Hematopoietic multipotent progenitor cell (in vitro differentiated cells): ENCODE data around the gene MIER3. TPM values are rescaled to one million over a fixed set of nuclear protein-coding genes. Genes with fewer than 3 reads are reported as not detected.
A peak's percentile ranks its signal among the peaks of the same experiment; 100 is the strongest.
"Not testable (repeated sequence)": the region's sequence is repeated elsewhere in the genome, so short reads cannot be mapped to it uniquely, and the experiment has no call there.

Experiments used
- DNase-seq, 3 donors: peaks; one replicate each; pipeline ENCODE4 v3.0.0-alpha.2; 2011 to 2015; ENCODE audit warnings: low read depth in 2 of 3, low spot score in 2 of 3
- total RNA-seq: library from RNA; depleted of rRNA; stranded (reverse); fragments of >200 nt; gene quantifications from one replicate; pipeline ENCODE4 v1.2.3, GENCODE V29; 2012

Gene MIER3, protein sequence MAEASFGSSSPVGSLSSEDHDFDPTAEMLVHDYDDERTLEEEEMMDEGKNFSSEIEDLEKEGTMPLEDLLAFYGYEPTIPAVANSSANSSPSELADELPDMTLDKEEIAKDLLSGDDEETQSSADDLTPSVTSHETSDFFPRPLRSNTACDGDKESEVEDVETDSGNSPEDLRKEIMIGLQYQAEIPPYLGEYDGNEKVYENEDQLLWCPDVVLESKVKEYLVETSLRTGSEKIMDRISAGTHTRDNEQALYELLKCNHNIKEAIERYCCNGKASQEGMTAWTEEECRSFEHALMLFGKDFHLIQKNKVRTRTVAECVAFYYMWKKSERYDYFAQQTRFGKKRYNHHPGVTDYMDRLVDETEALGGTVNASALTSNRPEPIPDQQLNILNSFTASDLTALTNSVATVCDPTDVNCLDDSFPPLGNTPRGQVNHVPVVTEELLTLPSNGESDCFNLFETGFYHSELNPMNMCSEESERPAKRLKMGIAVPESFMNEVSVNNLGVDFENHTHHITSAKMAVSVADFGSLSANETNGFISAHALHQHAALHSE
- 11.0 TPM for total RNA-seq

DNA sequence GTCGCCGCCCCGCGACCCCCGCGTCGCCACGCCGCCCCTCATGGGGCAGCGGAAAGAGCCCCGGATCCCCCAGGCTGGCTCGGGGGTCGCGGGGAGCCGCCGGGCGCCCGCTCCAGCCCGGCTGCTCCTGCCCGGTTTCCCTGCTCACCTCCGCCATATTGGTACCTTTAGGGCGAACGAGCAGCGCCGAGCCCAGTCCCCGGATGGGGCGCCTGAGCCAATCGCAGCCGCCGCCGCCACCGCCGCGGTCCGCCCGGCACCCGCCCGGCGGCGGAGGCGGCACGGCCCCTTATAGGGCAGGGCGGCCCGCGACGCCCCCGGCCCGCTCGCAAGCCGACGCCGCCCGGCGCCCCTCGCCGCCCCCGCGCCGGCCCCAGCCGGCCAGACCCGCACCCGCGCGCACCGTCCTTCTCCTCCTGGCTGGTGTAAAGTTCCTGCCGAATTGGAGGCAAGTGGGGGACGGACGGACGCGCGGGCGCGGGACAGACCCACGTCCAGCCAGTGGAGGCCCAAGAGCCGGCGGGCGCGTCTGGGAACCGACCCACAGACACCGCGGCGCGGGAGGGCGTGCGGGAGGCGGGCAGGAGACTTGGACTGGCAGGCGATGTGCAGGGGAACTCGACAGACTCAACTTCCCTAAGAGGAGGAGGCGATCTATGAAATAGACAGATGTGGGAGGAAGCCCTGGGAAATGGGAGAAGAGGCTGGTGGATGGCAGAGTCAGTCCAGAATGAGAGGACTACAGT lies at the start of gene MIER3:
MIER3 (minus strand) TSS at position 178 of the 746 bp plus-strand sequence; CDS start at position 157, 21 bp downstream.
- peak; percentile 44 to 81 (median 75) for DNase-seq

DNA sequence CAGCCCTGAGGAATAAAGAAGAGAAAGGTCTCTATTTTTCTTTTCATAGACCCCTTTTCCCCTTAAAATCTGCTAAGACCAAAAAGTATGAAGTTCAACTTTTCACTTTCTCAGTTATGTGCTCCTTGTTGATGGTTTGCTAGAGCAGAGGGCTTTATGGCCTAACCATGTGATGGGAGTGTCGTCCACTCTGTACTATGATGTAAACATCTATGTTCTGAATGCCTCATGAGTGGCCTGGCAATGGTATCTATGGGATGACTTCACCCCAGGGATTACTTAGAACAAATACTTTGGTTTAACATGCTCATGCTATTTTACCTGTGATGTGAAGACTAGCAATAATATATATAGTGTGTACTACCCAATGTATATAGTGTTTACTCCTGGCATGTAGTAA lies 43.7 kb upstream of the MIER3 start:
- no peak for DNase-seq

DNA sequence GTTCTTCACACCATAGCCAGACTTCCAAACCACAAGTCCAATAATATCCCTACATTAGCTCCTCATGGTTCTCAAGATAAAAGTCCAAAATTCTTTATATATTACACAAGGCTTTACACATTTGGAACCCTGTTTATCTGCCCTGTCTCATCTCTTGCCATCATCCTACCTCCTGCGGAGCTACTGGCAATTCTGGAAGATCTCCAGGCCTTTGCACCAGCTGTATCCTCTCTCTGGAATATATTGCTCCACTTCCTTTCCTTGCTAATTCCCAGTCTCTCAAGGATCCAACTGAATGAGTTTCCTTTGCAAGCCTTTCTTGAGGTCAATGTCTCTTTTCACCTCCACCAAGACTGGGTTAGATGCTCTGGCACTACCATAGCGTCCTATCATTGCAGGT lies 41.3 kb upstream of the MIER3 start:
- DNase-seq = no peak

DNA sequence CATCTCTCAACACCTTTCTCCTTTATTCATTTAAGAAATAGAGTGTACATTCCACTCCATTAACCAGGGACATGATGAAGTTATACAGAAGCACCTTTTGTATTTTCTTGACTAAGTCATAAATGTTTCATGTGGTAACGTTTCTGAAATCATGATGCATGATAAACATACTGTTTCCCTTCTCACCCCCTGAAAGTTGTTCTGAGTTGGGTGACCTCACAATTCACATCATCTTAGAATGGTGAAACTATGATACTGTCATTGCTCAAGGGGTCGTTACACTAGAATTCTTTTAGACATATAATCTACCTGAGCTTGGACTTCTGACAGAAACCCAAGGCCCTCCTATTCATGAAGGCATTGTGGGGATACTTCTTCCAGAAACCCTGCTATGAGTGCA lies 37.8 kb upstream of the MIER3 start:
- no peak for DNase-seq

DNA sequence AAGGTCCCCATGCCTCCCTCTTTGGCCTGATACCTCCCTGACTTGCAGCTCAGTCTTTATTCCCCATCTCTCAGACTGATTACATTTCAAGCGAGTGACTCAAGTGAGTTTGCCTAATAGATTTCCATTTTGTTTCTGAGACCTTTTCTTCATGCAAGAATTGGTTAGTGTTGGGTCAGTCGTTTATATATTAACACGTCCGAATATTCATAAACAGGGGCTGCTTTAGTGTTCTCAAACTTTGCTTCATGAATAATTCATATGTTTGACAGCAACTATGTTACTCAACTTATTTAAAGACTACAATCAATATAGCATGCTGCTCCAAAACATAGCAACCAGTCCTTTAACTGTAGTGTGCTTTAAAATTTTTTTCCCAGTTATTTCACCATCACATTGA lies 36.6 kb upstream of the MIER3 start:
- no peak for DNase-seq

DNA sequence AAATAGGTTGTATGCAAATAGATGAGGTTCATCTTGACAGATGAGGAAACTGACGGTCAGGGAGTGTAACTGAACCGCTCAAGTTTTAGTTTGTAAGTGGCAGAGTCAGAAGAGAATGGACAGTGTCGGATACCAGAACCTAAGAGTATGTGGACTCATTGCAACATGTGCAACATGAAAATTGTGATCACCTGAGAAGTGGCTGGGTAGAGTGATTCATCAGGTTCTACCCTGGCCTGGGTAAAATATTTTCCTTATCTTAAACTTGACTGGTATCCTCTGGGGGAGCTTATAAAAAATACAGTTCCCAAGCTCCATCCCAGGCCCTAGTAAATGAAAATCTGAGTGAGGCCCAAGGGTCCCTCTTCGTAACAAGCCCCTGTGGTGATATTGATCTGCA lies 35.2 kb upstream of the MIER3 start:
- DNase-seq = no peak

DNA sequence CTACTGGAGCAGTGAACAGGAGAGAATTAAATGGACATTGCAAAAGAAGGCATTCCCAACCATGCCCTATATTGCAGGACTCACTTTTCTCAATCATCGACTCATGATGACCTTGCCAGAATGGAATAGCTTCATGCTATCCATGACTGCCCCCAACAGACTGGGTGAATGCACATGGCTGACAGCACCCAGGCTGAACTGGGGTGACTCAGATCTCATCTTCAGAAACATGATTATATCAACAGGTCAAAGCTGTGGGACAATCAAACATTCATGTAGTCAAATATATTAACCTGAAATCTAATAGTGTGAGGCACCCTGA lies 34.7 kb upstream of the MIER3 start:
- no peak for DNase-seq

DNA sequence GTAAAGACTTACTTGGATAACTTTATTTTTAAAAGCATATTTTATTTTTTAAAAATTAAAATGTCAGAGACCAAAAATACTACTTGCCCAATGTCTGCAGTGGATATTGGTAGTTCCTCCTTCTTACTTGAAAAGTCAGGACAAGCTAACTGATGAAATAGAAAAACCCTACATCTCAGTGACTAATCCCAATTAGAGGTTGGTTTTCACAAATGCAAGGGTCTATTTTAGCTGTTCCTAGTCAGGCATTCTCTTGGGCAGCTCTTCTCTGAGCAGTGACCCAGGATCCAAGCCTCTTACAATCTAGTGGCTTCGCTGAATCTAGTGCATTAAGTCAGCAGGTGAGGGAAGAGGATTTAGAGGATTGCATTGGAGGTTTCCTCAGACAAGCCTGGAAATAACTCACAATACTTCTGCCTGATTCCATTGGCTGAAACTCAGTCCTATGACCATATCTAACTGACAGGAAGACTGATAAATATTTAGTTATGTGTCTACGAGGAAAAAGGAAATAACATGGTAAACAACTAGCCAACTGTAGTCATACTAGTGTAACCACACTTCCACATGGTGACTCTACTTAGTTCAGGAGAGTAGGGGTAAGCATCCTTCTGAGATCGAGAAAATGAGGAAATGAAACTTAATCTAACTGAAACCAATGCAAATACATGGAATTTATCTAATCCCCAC lies 34.2 kb upstream of the MIER3 start:
- DNase-seq = no peak

DNA sequence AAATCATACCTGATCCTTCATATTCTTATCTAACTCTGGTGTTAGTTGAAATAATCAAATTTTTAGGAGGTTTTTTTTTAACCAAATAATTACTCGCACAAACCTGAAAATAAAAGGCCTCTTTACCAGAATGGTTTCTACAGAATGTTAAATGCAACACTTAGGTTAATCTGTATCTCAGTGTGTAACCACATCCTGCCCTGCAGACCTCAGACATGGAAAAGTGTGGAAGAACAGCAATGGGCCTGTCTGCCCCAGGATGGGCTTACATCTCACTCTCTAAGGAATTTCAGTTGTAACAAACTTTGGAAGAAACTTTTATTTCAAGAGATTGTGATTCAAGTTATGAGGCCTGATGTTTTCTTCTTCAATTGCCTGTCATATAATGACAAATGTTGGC lies 32.5 kb upstream of the MIER3 start:
- DNase-seq = peak in 2 of 3 donors; percentile 4 to 6

DNA sequence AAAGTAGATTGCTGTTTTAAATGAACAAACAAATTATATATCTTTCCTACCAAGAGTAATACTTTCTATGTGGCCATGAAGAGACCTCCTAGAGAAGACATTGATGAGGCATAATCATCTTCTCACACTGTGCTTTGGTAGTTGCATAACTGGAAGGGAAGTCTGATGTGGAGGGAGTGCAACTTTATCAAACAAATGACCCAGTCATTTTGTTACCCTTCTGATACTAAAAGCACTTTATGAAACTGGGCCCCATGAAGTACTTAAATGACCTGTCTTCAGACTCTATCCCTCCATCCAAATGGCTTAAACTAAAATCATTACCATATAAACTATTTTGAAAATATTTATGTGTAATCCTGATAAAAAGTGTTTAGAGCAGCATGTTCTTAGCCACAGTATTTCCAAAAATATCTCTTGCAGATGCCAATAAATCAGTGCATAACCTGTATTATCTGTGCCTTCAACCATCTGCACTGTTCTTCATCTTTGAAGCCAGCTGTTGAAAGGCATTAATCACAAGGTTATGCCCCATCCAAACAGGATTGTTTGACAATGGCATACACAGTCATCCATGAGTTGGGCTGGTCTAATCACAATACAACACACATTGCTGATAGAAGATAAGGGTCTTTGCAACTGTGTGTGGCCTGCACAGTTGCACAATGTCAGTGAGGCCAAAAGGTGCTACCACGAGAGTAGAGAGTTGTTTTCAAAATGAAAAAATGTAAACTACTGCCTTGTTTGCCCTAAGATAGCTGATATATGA lies 31.9 kb upstream of the MIER3 start:
- peak in 2 of 3 donors; percentile 8 to 55 for DNase-seq

DNA sequence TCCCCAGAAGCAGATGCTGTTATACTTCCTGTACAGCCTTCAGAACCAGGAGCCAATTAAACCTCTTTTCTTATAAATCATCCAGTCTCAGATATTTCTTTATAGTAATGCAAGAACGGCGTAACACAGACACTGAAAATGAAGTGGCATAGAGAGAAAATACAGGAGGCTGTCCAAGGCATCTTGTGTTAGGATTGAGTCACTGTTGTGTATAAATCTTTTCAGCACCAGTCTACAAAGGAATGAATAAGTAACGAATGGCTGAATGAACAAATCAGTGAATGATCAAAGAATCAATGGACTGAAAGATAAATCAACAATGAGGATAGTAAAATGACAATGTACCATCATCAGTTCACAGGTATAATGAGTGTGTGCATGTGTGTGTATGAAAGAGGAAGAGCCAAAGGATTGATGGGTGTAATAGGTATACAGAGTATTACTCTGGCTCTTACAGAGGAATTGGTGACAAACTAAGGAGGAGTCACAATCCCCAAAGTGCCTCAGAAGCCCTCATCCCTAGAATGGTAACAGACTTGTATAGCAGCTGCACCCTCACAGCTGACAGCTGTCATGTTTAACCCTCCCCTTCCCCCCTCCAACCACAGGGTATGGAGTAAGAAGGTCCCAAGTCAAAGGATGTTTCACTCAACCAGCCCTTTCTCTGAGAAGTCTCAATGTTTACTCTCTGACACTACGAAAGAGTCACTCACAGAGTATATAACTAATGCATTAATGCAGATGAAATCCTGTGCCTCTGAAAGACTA lies 29.8 kb upstream of the MIER3 start:
- no peak for DNase-seq

DNA sequence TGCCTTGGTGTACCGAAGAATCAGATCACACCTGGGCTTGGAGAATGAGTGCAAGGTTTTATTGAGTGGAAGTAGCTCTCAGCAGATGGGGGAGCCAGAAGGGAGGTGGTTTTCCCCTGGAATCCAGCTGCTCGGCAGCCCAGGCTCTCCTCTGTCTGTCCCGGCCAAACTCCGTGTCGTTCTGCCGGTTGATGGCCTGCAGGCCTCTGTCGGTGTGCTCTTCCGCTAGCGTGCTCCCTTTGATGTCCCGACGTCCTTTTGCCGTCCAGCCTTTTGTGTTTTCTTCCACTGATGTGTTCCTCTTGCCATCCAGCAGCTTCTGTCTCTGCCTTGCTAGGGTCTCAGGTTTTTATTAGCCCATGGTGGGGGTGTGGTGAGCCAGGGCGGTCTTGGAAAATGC lies 28.0 kb upstream of the MIER3 start:
- DNase-seq = no peak

DNA sequence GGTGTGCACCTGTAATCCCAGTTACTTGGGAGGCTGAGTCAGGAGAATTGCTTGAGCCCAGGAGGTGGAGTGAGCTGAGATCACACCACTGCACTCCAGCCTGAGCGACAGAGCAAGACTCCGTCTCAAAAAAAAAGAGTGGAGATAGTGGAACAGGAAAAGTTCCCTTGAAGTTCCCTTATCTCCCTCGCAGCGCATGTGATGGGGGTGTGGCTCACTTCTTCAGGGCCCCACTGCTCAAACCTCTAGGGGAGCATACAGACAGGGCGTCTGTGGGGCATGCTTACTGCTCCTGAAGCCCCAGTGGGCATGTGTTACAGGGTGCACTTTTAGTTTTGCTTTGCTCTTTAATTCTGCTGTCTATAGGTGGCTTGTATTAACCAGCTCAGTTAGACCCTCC lies 27.6 kb upstream of the MIER3 start:
- not testable (repeated sequence) for DNase-seq

DNA sequence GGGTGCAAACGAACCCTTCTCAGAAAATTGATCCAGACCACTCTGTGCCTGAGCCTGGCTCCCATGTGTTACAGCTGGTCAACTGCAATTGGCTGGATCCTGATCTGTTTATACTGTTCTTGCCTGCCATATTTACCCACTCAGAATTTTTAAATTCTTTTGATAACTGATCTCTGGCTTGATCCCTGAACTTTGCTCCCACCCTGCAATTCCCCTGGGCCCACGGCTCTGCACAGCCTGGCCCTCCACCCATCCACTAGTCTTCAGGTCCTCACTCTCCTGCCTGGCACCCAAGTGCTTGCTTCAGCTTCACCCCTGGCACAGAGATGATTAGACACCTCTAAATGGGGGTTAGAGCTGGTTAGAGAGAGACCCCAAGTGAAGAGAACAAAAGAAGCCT lies 25.9 kb upstream of the MIER3 start:
- DNase-seq = no peak

DNA sequence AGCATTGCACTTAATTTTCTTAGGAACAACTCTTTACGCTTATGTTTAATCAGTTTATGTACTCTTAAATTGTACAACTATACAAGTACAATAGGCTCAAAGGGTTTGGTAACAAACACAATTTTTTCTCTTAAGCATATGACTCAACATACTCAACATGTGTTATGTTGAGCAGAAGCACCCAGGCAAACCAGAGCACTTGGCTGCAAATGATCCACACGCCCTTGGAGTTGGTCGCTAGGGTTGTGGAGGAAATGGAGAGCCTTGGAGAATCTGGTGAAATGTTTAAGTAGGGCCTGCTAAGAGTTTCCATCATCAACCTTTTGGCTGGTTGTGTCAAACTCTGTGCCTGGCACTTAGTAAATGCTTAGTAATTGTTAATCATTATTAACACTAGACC lies 25.1 kb upstream of the MIER3 start:
- DNase-seq = no peak

DNA sequence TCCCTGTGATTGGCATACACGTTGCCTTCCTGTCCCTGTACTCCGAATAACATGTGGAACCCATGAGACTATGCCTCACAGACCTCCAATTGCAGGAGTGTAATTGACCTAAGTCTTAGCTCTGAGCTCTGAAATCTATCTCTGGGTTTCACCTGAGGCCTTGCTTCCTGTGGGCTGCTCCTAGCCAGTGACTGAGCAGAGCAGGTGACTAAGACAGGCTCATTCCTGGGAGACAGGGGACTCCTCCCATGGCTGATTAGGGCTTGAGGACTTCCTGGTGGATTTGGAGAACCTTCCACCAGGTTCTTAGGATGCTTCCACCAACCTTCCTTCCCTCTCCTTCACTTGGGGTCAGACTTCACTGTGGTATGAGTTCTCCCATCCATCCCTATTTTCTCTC lies 22.3 kb upstream of the MIER3 start:
- DNase-seq = no peak

DNA sequence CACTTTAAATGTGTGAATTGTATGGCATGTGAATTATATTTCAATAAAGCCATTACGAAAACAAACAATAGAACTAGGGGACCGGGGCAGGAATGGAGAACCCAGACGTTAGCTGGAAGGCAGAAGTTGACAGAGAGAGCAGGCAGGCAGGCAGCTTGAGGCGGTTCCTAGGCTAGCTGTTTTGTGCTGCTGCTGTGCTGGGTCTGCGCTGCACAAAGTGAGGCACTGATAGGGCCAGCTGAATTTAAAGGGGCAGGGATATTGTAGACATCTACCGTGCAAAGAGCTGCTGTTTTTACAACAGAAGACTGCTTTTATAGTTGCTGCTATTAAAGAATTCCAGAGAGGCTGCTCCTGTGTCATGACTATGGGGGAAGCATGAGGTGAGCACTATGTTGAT lies 21.6 kb upstream of the MIER3 start:
- DNase-seq = no peak

DNA sequence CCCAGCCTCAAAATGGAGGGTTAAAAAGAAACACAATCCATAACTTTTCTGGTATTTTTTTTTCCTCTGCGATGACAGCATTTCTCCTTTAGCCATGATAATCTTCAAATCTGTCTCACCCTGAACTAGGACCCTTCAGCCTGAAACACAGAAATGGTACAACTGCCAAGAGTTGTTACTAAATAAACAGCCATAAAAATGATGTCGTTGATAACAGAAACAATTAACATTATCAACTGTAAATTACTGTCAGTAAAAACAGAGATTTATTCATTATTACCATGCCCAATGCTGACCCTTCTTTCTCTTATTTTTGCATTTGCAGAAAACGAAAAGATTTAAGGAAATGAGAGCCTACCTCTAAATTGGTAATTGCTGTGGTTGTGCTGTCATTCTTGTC lies 19.4 kb upstream of the MIER3 start:
- no peak for DNase-seq

DNA sequence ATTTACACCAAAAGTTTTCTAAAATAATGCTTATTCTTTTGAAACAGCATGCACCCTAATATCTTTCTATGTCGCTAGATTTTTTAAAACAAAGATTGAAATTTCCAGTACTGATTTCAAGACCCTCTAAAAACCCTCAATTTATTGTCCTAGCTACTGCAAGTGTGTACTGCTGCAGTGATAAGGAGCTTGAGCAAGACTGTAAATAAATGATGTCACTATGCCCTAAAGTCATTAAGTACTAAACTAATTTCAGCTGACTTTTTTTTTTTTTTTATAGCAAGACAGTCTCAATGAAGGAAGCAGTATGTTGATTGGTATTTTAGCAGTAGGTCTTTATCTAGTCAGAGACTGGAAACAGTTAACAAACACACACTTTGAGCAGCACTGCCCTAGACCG lies 12.2 kb upstream of the MIER3 start:
- DNase-seq = no peak

DNA sequence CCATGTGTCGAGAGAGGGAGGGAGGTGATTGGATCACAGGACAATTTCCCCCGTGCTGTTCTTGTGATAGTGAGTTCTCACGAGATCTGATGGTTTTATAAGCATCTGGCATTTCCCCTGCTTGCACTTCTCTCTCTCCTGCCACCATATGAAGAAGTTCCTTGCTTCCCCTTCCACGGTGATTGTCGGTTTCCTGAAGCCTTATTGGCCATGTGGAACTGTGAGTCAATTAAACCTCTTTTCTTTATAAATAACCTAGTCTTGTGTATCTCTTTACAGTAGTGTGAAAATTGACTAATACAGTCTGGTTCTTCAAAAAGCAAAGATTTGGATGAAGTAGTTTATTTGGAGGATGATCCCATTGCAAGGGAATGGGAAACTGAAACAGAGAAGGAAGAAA lies 11.3 kb upstream of the MIER3 start:
- DNase-seq = peak in 1 of 3 donors; percentile 13
